Uterus (tissue), 4 donors: ENCODE measurements around the gene HTT. TPM values are rescaled to one million over a fixed set of nuclear protein-coding genes. Genes with fewer than 3 reads are reported as not detected.

Experiments
- DNase-seq, 2 donors: peaks; one replicate each; pipeline ENCODE4 v3.0.0-alpha.2; 2019 to 2020
- H3K27ac ChIP-seq, 2 donors: fragments of 200-600 bp; sonication (generic); 1 replicate in 1 of 2; 2 replicates in 1 of 2; pipeline ENCODE4 v1.5.1; 2016 to 2018
- H3K27me3 ChIP-seq, 2 donors: fragments of 200-600 bp; sonication (generic); one replicate each; pipeline ENCODE4 v1.5.1; 2018 to 2019; ENCODE audit warnings: control low read depth in 1 of 2
- H3K36me3 ChIP-seq, 2 donors: fragments of 200-600 bp; sonication (generic); one replicate each; pipeline ENCODE4 v1.5.1; 2019; ENCODE audit warnings: control low read depth in 1 of 2
- H3K4me1 ChIP-seq, 2 donors: fragments of 200-600 bp; sonication (generic); one replicate each; pipeline ENCODE4 v1.5.1; 2018 to 2019; ENCODE audit warnings: control low read depth in 1 of 2
- H3K4me3 ChIP-seq, 2 donors: fragments of 200-600 bp; sonication (generic); 1 replicate in 1 of 2; 2 replicates in 1 of 2; pipeline ENCODE4 v1.5.1; 2018 to 2019; ENCODE audit warnings: mild to moderate bottlenecking in 1 of 2
- H3K9me3 ChIP-seq, 2 donors: fragments of 200-600 bp; sonication (generic); one replicate each; pipeline ENCODE4 v1.5.1; 2019; ENCODE audit warnings: control low read depth in 1 of 2
- CTCF ChIP-seq, 4 experiments: fragments of 200-600 bp in 2 of 4; fragments of 450-650 bp in 2 of 4; sonication (generic) in 2 of 4; IDR thresholded peaks; one replicate each; pipeline ENCODE4 v1.5.1; 2016 to 2019; ENCODE audit warnings: antibody characterized with exemption in 4 of 4, mild to moderate bottlenecking in 2 of 4, moderate library complexity in 1 of 4
- POLR2A ChIP-seq, 2 donors: fragments of 450-650 bp; IDR thresholded peaks; one replicate each; pipeline ENCODE4 v1.6.1; 2016; ENCODE audit warnings: antibody characterized with exemption in 2 of 2, mild to moderate bottlenecking in 1 of 2, moderate library complexity in 1 of 2
- intact Hi-C: fragments of 100-400 bp; cut with DNase I; formaldehyde crosslinking; loops from one replicate; pipeline ENCODE4 v1.15.1; 2023; ENCODE audit warnings: low total_unique reads
- total RNA-seq, 4 donors: library from RNA; depleted of rRNA in 3 of 4; stranded (reverse); fragments of >200 nt in 3 of 4; gene quantifications; one replicate each; pipeline versions ENCODE4 v1.1.0 to v1.2.4, GENCODE V29; 2014 to 2023
- donor health status: DM: yes; HTN: yes; CAD: no.

Gene HTT
- total RNA-seq, 4 donors from 2014 or later, result 10.9 to 81.4 (median 49.8) TPM

GRCh38 chr4:3246458-3247398 is 172.2 kb downstream of the HTT start:
- Histone ChIP-seq H3K9me3 (no peaks in the 10 kb centered on the region), H3K36me3 (no peaks in the 10 kb centered on the region), H3K4me1 (no peaks in the 10 kb centered on the region), H3K27me3 (no peaks in the 10 kb centered on the region), H3K4me3 (no peak overlapping the region), H3K27ac (no peak overlapping the region)
- no peak for DNase-seq
- TF ChIP-seq CTCF (IDR thresholded peaks at IDR 0.05), result no peak
- no peak for TF ChIP-seq POLR2A (IDR thresholded peaks at IDR 0.05)
- intact Hi-C loops, result no loop called here

GRCh38 chr4:3247399-3248177 is 173.1 kb downstream of the HTT start:
- TF ChIP-seq POLR2A (IDR thresholded peaks at IDR 0.05) (no peak), CTCF (IDR thresholded peaks at IDR 0.05) (no peak)
- no peaks in the 10 kb centered on the region for H3K36me3 ChIP-seq
- DNase-seq, result no peak

GRCh38 chr4:3248178-3248480 is 173.6 kb downstream of the HTT start:
- TF ChIP-seq POLR2A (IDR thresholded peaks at IDR 0.05) (no peak), CTCF (IDR thresholded peaks at IDR 0.05) (no peak)
- Histone ChIP-seq H3K4me1 (no peaks in the 10 kb centered on the region), H3K27ac (no peak overlapping the region), H3K36me3 (no peaks in the 10 kb centered on the region), H3K4me3 (no peak overlapping the region), H3K27me3 (no peaks in the 10 kb centered on the region), H3K9me3 (no peaks in the 10 kb centered on the region)
- no peak for DNase-seq
- intact Hi-C loops, result no loop called here

More at GRCh38 chr4:3247399-3248177, 173.1 kb downstream of the HTT start:
- no peak overlapping the region for H3K27ac ChIP-seq
- H3K4me1 ChIP-seq, result no peaks in the 10 kb centered on the region
- no peaks in the 10 kb centered on the region for H3K9me3 ChIP-seq
- H3K4me3 ChIP-seq, result no peak overlapping the region
- intact Hi-C loops, result no loop called here
- H3K27me3 ChIP-seq, result no peaks in the 10 kb centered on the region

- H3K36me3 ChIP-seq, result no peaks in the 10 kb centered on the region
- DNase-seq, result no peak
- H3K27ac ChIP-seq, result no peak within 1 kb of the TSS
- H3K4me3 ChIP-seq, result no peak within 1 kb of the TSS
- TF ChIP-seq CTCF (IDR thresholded peaks at IDR 0.05) (no peak), POLR2A (IDR thresholded peaks at IDR 0.05) (no peak)
- H3K4me1 ChIP-seq, result no peaks in the 10 kb centered on the region
- H3K27me3 ChIP-seq, result no peaks in the 10 kb centered on the region
- H3K9me3 ChIP-seq, result no peaks in the 10 kb centered on the region
- intact Hi-C loops, result no loop called here
These were observed 174.6 kb downstream of the HTT start, which contains the start of gene MSANTD1 for GRCh38 chr4:3248811-3249661. Gene MSANTD1 (plus strand): TSS chr4:3249159. CDS start chr4:3249223, 64 bp downstream.
